ENCODE data around the gene POLR1E.

DNA sequence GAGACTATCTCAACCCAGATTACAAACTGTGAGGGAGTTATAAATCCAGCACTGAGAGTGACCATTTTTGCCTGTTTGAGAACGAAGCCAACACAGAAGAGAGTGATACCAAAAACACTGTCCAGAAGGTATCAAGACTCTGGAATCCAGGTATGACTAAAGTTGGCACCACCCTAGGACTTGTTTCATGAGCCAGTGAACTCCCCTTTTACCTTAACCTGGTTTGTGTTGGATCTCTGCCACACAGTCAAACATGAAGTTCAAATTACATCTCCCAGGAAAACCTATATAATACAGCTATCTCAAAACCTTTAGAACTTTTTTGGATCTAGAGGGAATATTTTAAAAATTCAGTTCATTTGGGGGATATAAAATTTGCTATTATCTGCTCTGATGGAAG, 31.9 kb upstream of the POLR1E start:
- no peak for TF ChIP-seq POLR2A (IDR thresholded peaks at IDR 0.05; ENCODE audit: extremely low read depth, insufficient read length)
- no peak for TF ChIP-seq CTCF (IDR thresholded peaks at IDR 0.05; ENCODE audit: low read depth, low read length)
- TF ChIP-seq, protein P1, sequence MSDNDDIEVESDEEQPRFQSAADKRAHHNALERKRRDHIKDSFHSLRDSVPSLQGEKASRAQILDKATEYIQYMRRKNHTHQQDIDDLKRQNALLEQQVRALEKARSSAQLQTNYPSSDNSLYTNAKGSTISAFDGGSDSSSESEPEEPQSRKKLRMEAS (IDR thresholded peaks at IDR 0.05; ENCODE audit: low read depth, low read length), result no peak

All from NB4 (cell line).